ENCODE results near the gene HMCN2.

HMCN2 gene

GRCh38 chr9:130410443-130410842, 144.9 kb downstream of the HMCN2 start:
- no peak for DNase-seq (ENCODE audit: low read depth)
- no peak overlapping the region for H3K4me3 ChIP-seq (ENCODE audit: low read length)

GRCh38 chr9:130411566-130411915, 146.0 kb downstream of the HMCN2 start:
- no peak for TF ChIP-seq CTCF (conservative IDR thresholded peaks at IDR 0.05; ENCODE audit: low read depth, low read length)
- no peak for DNase-seq (ENCODE audit: low read depth)
- no peak overlapping the region for H3K4me3 ChIP-seq (ENCODE audit: low read length)

More at GRCh38 chr9:130410443-130410842, 144.9 kb downstream of the HMCN2 start:
- TF ChIP-seq CTCF (conservative IDR thresholded peaks at IDR 0.05; ENCODE audit: low read depth, low read length), result no peak

GRCh38 chr9:130414081-130414731, 148.6 kb downstream of the HMCN2 start:
- no peak for TF ChIP-seq CTCF (conservative IDR thresholded peaks at IDR 0.05; ENCODE audit: low read depth, low read length)
- H3K4me3 ChIP-seq (ENCODE audit: low read length), result no peak overlapping the region
- no peak for DNase-seq (ENCODE audit: low read depth)

GRCh38 chr9:130414910-130415746, 149.6 kb downstream of the HMCN2 start:
- DNase-seq (ENCODE audit: low read depth), result no peak
- no peak for TF ChIP-seq CTCF (conservative IDR thresholded peaks at IDR 0.05; ENCODE audit: low read depth, low read length)
- no peak overlapping the region for H3K4me3 ChIP-seq (ENCODE audit: low read length)

GRCh38 chr9:130417602-130418001, 152.0 kb downstream of the HMCN2 start:
- no peak overlapping the region for H3K4me3 ChIP-seq (ENCODE audit: low read length)
- no peak for DNase-seq (ENCODE audit: low read depth)
- peak; percentile 24 for TF ChIP-seq CTCF (conservative IDR thresholded peaks at IDR 0.05; ENCODE audit: low read depth, low read length)

GRCh38 chr9:130418776-130419175, 153.2 kb downstream of the HMCN2 start:
- no peak overlapping the region for H3K4me3 ChIP-seq (ENCODE audit: low read length)
- no peak for DNase-seq (ENCODE audit: low read depth)
- no peak for TF ChIP-seq CTCF (conservative IDR thresholded peaks at IDR 0.05; ENCODE audit: low read depth, low read length)

All from retinal pigment epithelial cell (primary cell).